RWPE1 (cell line): ENCODE measurements around the gene MACO1.

ENCODE experiments used
- CTCF ChIA-PET: fragments of 350-600 bp; sonication (Branson Sonifier 250); formaldehyde crosslinking; extraction: SDS; loops from one replicate; lab custom pipeline; 2021; lab: Yijun Ruan, JAX
- POLR2A ChIA-PET: fragments of 400-600 bp; formaldehyde crosslinking; extraction: SDS; loops from one replicate; lab custom pipeline; 2020; ENCODE audit warnings: antibody characterized with exemption; ENCODE audit not compliant: low non-redundant PET; lab: Yijun Ruan, JAX
- DNase-seq: peaks from one replicate; pipeline ENCODE4 v3.0.0; 2012; ENCODE audit warnings: low spot score
- H3K27ac ChIP-seq: fragments of 450-650 bp; 2 replicates; pipeline ENCODE4 v1.5.1; 2017
- CTCF ChIP-seq: fragments of 450-650 bp; conservative IDR thresholded peaks from 2 replicates; pipeline ENCODE4 v1.5.1; 2017; ENCODE audit warnings: low read depth, mild to moderate bottlenecking

The MACO1 gene

GRCh38 chr1:25519624-25520023 lies 88.9 kb downstream of the MACO1 start:
- no peak for TF ChIP-seq CTCF
- DNase-seq: no peak
- CTCF ChIA-PET: interaction anchor here (0.6 kb wide), 1 partner anchor 32 kb away, joined by 5 read pairs; no protein-coding TSS in a partner anchor
- POLR2A ChIA-PET: no interaction called here
- no peak overlapping the region for H3K27ac ChIP-seq

GRCh38 chr1:25520446-25521061 lies 89.9 kb downstream of the MACO1 start:
- POLR2A ChIA-PET: no interaction called here
- TF ChIP-seq CTCF: peak; percentile 75
- CTCF ChIA-PET: interaction anchor here (0.6 to 1.1 kb wide), 14 partner anchors 11 to 764 kb away, joined by 3 to 7 read pairs (median 3); no protein-coding TSS in a partner anchor
- no peak overlapping the region for H3K27ac ChIP-seq
- DNase-seq: peak; percentile 51

- no peak for DNase-seq
- no peak overlapping the region for H3K27ac ChIP-seq
- POLR2A ChIA-PET: no interaction called here
- no peak for TF ChIP-seq CTCF
- CTCF ChIA-PET: interaction anchor here (0.6 to 1.0 kb wide), 2 partner anchors 79 to 175 kb away, joined by 3 to 4 read pairs; no protein-coding TSS in a partner anchor
These were observed 91.4 kb downstream of the MACO1 start for GRCh38 chr1:25522031-25522655.

GRCh38 chr1:25523542-25523941 lies 92.8 kb downstream of the MACO1 start:
- ChIA-PET POLR2A (no interaction called here), CTCF (no interaction called here)
- no peak for TF ChIP-seq CTCF
- H3K27ac ChIP-seq: no peak overlapping the region
- no peak for DNase-seq

- no peak for DNase-seq
- no peak for TF ChIP-seq CTCF
- ChIA-PET CTCF (interaction anchor here (0.5 to 0.6 kb wide), 2 partner anchors 23 to 36 kb away, joined by 3 read pairs; no protein-coding TSS in a partner anchor), POLR2A (no interaction called here)
- no peak overlapping the region for H3K27ac ChIP-seq
These were observed 94.1 kb downstream of the MACO1 start for GRCh38 chr1:25524568-25525360.

- POLR2A ChIA-PET: no interaction called here
- H3K27ac ChIP-seq: no peak overlapping the region
- TF ChIP-seq CTCF: no peak
- DNase-seq: no peak
- CTCF ChIA-PET: interaction anchor here (0.5 to 0.6 kb wide), 2 partner anchors 23 to 272 kb away, joined by 3 read pairs; no protein-coding TSS in a partner anchor
These were observed 94.6 kb downstream of the MACO1 start for GRCh38 chr1:25525361-25525688.
